Chondrocyte (in vitro differentiated cells): ENCODE measurements around the gene KCNQ2. TPM values are rescaled to one million over a fixed set of nuclear protein-coding genes. Genes with fewer than 3 reads are reported as not detected.

Source experiments
- DNase-seq: peaks from one replicate; pipeline ENCODE4 v3.0.0; 2021; ENCODE audit warnings: mixed read lengths, low spot score
- H3K27ac Mint-ChIP-seq: one replicate; pipeline ENCODE4 v1.8.0; 2021; ENCODE audit warnings: mild to moderate bottlenecking, moderate library complexity, mixed read lengths; ENCODE audit not compliant: unreplicated experiment
- H3K27me3 Mint-ChIP-seq: 2 replicates; pipeline ENCODE4 v1.8.0; 2021; ENCODE audit warnings: low read depth, mixed read lengths
- H3K36me3 Mint-ChIP-seq: 2 replicates; pipeline ENCODE4 v1.8.0; 2021; ENCODE audit warnings: low read depth, mixed read lengths
- H3K4me1 Mint-ChIP-seq: 2 replicates; pipeline ENCODE4 v1.8.0; 2021; ENCODE audit warnings: low read depth, mild to moderate bottlenecking, mixed read lengths
- H3K4me3 Mint-ChIP-seq: one replicate; pipeline ENCODE4 v1.8.0; 2021; ENCODE audit warnings: mild to moderate bottlenecking, moderate library complexity, mixed read lengths; ENCODE audit not compliant: unreplicated experiment
- H3K9me3 Mint-ChIP-seq: 2 replicates; pipeline ENCODE4 v1.8.0; 2021; ENCODE audit warnings: low read depth, mixed read lengths
- total RNA-seq: library from RNA; stranded (reverse); gene quantifications from 3 replicates; pipeline ENCODE4 v1.2.1, GENCODE V29; 2021
- TF ChIP-seq, protein P1 (sequence below): fragments of 200-600 bp; sonication (generic); IDR thresholded peaks from 2 replicates; pipeline ENCODE4 v1.5.0; 2021; ENCODE audit warnings: antibody characterized with exemption, mild to moderate bottlenecking, moderate library complexity

The KCNQ2 gene
- total RNA-seq, 1 donor from 2014 or later, result not detected

DNA sequence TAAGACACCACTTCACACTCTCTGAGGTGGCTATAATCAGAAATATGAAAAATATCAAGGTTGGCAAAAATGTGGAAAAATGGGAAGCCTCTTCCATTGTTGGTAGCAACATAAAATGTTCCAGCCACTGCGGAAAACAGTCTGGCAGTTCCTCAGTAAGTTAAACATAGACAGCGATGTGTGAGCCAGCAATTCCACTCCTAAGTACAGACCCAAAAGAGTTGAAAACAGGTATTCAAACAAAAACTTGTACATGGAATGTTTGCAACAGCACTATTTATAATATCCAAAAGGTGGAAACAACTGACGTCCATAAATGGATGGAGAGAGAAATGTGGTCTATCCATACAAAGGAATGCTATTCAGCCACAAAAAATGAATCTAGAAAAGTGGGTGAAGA is 40.8 kb upstream of the KCNQ2 start:
- peaks cover under 1% of the 10 kb centered on the region for H3K36me3 Mint-ChIP-seq
- TF ChIP-seq, protein P1, sequence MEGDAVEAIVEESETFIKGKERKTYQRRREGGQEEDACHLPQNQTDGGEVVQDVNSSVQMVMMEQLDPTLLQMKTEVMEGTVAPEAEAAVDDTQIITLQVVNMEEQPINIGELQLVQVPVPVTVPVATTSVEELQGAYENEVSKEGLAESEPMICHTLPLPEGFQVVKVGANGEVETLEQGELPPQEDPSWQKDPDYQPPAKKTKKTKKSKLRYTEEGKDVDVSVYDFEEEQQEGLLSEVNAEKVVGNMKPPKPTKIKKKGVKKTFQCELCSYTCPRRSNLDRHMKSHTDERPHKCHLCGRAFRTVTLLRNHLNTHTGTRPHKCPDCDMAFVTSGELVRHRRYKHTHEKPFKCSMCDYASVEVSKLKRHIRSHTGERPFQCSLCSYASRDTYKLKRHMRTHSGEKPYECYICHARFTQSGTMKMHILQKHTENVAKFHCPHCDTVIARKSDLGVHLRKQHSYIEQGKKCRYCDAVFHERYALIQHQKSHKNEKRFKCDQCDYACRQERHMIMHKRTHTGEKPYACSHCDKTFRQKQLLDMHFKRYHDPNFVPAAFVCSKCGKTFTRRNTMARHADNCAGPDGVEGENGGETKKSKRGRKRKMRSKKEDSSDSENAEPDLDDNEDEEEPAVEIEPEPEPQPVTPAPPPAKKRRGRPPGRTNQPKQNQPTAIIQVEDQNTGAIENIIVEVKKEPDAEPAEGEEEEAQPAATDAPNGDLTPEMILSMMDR, result no peak
- H3K27me3 Mint-ChIP-seq, result peaks cover 3% of the 10 kb centered on the region
- H3K27ac Mint-ChIP-seq, result no peak overlapping the region
- peaks cover 13% of the 10 kb centered on the region for H3K9me3 Mint-ChIP-seq
- DNase-seq, result no peak
- no peak overlapping the region for H3K4me3 Mint-ChIP-seq
- no peaks in the 10 kb centered on the region for H3K4me1 Mint-ChIP-seq

DNA sequence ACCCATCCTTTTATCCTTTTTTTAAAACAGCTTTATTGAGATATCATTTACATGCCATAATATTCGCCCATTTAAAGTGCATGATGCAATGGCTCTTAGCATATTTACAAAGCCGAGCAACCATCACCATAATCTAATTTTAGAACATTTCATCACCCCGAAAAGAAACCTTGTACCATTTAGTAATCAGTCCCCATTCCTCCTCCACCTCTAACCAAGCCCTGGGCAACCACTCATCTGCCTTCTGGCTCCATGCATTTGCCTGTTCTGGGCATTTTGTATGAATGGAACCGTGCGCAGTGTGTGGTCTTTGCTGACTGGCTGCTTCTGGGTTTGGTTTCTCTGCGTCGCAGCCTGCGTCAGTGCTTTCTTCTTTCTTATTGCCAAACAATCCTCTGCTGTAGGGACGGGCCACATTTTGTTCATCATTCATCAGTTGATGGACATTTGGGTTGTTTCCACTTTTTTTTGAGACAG is 36.7 kb upstream of the KCNQ2 start:
- DNase-seq, result no peak
- Mint-ChIP-seq H3K27me3 (peaks cover 11% of the 10 kb centered on the region), H3K36me3 (peaks cover 10% of the 10 kb centered on the region), H3K9me3 (peaks cover 33% of the 10 kb centered on the region), H3K4me1 (no peaks in the 10 kb centered on the region), H3K4me3 (no peak overlapping the region), H3K27ac (no peak overlapping the region)
- TF ChIP-seq, protein P1, result no peak

DNA sequence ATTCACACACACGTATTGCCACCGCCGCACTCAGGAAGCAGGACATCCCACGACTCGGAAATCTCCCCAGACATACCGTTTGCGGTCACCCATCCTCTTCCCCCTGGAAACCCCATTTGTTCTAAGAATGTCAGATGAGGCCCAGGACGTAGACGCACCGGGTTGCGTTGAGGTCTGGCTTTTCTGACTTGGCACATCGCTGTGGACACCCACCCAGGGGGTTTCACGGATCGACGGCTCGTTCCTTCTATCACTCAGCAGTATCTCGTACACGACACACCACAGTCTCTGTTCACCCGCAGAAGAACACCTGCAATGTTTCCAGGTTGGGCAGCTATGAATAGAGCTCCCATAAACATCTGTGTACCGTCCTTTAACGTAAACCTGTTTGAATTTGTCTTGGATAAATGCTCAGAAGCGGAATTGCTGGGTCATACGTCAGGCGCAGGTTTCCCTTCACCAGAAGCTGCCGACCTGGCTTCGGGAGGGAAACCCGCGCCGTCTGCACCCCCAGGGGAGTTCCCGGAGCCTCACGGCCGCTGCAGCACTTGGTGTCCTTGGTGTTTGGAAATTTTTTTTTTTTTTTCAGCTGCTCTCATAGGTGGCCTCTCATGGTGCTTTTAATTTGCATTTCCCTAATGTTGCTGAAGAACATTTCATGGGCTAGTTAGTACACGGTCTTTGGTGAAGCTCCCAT is 35.8 kb upstream of the KCNQ2 start:
- H3K4me3 Mint-ChIP-seq, result no peak overlapping the region
- TF ChIP-seq, protein P1, result no peak
- H3K36me3 Mint-ChIP-seq, result peaks cover 10% of the 10 kb centered on the region
- no peaks in the 10 kb centered on the region for H3K4me1 Mint-ChIP-seq
- H3K9me3 Mint-ChIP-seq, result peaks cover 28% of the 10 kb centered on the region
- H3K27me3 Mint-ChIP-seq, result peaks cover 10% of the 10 kb centered on the region
- no peak overlapping the region for H3K27ac Mint-ChIP-seq
- no peak for DNase-seq

DNA sequence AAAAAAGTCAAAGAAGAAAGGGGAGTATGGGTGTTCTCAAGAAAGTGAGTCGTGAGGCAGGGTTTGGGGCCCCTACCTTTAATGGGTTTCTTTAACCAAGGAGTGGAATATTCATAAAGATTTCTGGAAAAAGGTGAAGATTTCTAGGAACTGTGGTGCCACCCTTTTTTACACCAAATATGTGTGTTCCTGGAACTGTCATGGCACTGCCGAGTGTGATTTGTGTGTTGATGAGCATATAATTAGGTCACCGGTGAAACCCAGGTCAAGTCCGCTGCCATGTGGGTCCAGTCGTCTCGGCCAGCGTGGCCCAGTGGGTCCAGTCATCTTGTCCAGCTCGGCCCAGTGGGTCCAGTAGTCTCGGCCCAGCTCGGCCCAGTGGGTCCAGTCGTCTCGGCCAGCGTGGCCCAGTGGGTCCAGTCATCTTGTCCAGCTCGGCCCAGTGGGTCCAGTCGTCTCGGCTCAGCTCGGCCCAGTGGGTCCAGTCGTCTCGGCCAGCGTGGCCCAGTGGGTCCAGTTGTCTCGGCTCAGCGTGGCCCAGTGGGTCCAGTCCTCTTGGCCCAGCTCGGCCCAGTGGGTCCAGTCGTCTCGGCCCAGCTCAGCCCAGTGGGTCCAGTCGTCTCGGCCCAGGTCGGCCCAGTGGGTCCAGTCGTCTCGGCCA is 34.8 kb upstream of the KCNQ2 start:
- H3K4me3 Mint-ChIP-seq, result no peak overlapping the region
- H3K27me3 Mint-ChIP-seq, result peaks cover 9% of the 10 kb centered on the region
- H3K36me3 Mint-ChIP-seq, result peaks cover 10% of the 10 kb centered on the region
- no peak for DNase-seq
- no peak overlapping the region for H3K27ac Mint-ChIP-seq
- H3K9me3 Mint-ChIP-seq, result peaks cover 24% of the 10 kb centered on the region
- H3K4me1 Mint-ChIP-seq, result no peaks in the 10 kb centered on the region
- TF ChIP-seq, protein P1, result no peak

DNA sequence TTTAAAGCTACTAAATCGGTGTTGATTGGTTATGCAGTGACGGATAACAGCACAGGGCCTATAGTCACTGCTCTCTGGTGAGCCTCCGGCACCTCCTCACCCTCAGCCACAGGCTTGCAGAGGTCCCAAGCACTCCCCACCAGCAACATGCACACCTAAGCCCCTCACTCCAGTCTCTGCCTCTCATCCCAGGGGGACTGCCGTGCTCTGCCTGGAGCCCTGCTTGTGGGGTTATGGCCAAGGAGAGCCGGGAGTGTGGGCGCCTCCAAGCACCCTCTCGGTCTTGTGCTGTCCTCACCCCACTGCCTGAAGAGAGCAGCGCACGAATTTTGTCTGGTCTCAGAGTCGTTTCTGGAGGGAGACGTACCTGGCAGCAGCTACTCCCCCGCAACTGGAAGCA is 33.3 kb upstream of the KCNQ2 start:
- no peaks in the 10 kb centered on the region for H3K4me1 Mint-ChIP-seq
- no peak overlapping the region for H3K4me3 Mint-ChIP-seq
- H3K27me3 Mint-ChIP-seq, result peaks cover 8% of the 10 kb centered on the region
- H3K9me3 Mint-ChIP-seq, result peaks cover 24% of the 10 kb centered on the region
- TF ChIP-seq, protein P1, result no peak
- no peak overlapping the region for H3K27ac Mint-ChIP-seq
- H3K36me3 Mint-ChIP-seq, result peaks cover 10% of the 10 kb centered on the region
- DNase-seq, result no peak
